Smooth muscle cell (in vitro differentiated cells): ENCODE results near the gene TBC1D21. TPM values are rescaled to one million over a fixed set of nuclear protein-coding genes. Genes with fewer than 3 reads are reported as not detected.

Experiments used
- DNase-seq: peaks from one replicate; lab custom pipeline; 2025; ENCODE audit not compliant: unreplicated experiment; lab: John Stamatoyannopoulos, UW
- H2AFZ ChIP-seq: fragments of 200-600 bp; sonication (generic); 2 replicates; pipeline ENCODE4 v1.6.0; 2016; ENCODE audit warnings: antibody characterized with exemption, low read depth, mild to moderate bottlenecking
- H3F3A ChIP-seq: fragments of 200-600 bp; sonication (generic); 2 replicates; pipeline ENCODE4 v1.6.0; 2017; ENCODE audit warnings: antibody characterized with exemption, low read depth
- H3K27ac ChIP-seq: fragments of 200-600 bp; sonication (generic); 2 replicates; pipeline ENCODE4 v1.5.1; 2016; ENCODE audit warnings: low read depth, mild to moderate bottlenecking
- H3K27me3 ChIP-seq: fragments of 200-600 bp; sonication (generic); 2 replicates; pipeline ENCODE4 v1.6.1; 2016; ENCODE audit warnings: low read depth, mild to moderate bottlenecking
- H3K36me3 ChIP-seq: fragments of 200-600 bp; sonication (generic); 2 replicates; pipeline ENCODE4 v1.5.1; 2016; ENCODE audit warnings: low read depth
- H3K4me1 ChIP-seq: fragments of 200-600 bp; sonication (generic); 2 replicates; pipeline ENCODE4 v1.5.1; 2016; ENCODE audit warnings: low read depth
- H3K4me2 ChIP-seq: fragments of 200-600 bp; sonication (generic); 2 replicates; pipeline ENCODE4 v1.6.0; 2016; ENCODE audit warnings: mild to moderate bottlenecking
- H3K4me3 ChIP-seq: fragments of 200-600 bp; sonication (generic); 2 replicates; pipeline ENCODE4 v1.5.1; 2016; ENCODE audit warnings: mild to moderate bottlenecking
- H3K79me2 ChIP-seq: fragments of 200-600 bp; sonication (generic); 2 replicates; pipeline ENCODE4 v1.6.0; 2016; ENCODE audit warnings: low read depth, mild to moderate bottlenecking
- H3K9ac ChIP-seq: fragments of 200-600 bp; sonication (generic); 2 replicates; pipeline ENCODE4 v1.6.0; 2016; ENCODE audit warnings: low read depth
- H3K9me3 ChIP-seq: fragments of 200-600 bp; sonication (generic); replicated peaks from 2 replicates; pipeline ENCODE4 v1.5.1; 2016; ENCODE audit warnings: low read depth
- H4K20me1 ChIP-seq: fragments of 200-600 bp; sonication (generic); 2 replicates; pipeline ENCODE4 v1.6.0; 2016; ENCODE audit warnings: low read depth
- CTCF ChIP-seq: fragments of 200-600 bp; sonication (generic); IDR thresholded peaks from 2 replicates; pipeline ENCODE4 v1.5.1; 2017; ENCODE audit warnings: borderline replicate concordance, mild to moderate bottlenecking, antibody characterized with exemption; ENCODE audit not compliant: insufficient read depth, poor library complexity, severe bottlenecking
- WGBS: methylation state at CpG from one replicate; pipeline ENCODE4 v1.1.7; 2016; ENCODE audit warnings: low lambda C conversion rate; 5-methylcytosine and 5-hydroxymethylcytosine counted together
- polyA plus RNA-seq: library from polyadenylated mRNA; unstranded; fragments of >200 nt; fragmentation: Nextera tagmentation; extraction: Ambion mirVana; gene quantifications from 2 replicates; pipeline ENCODE4 v1.2.1, GENCODE V29; 2016
- total RNA-seq: library from RNA; depleted of rRNA; stranded (reverse); fragments of >200 nt; gene quantifications from 2 replicates; pipeline ENCODE4 v1.2.3, GENCODE V29; 2014

TBC1D21 gene
- total and polyA plus RNA-seq, 2 experiments from 2014 or later: not detected

- Histone ChIP-seq H3K27ac (no peak overlapping the region), H3K36me3 (no peaks in the 10 kb centered on the region), H3K4me2 (no peak overlapping the region), H3K4me1 (no peaks in the 10 kb centered on the region), H3F3A (no peaks in the 10 kb centered on the region), H3K9me3 (no peaks in the 10 kb centered on the region), H3K27me3 (no peaks in the 10 kb centered on the region), H3K4me3 (no peak overlapping the region), H3K9ac (no peak overlapping the region), H2AFZ (no peak overlapping the region), H3K79me2 (no peaks in the 10 kb centered on the region), H4K20me1 (no peaks in the 10 kb centered on the region)
- TF ChIP-seq CTCF: peak; percentile 91
- DNase-seq: peak; percentile 47
- 28% methylated on average over 7 of the region's 7 CpGs for WGBS
These were observed 34.9 kb downstream of the TBC1D21 start for GRCh38 chr15:73908030-73908821.

GRCh38 chr15:73908822-73909122 lies 35.4 kb downstream of the TBC1D21 start:
- Histone ChIP-seq H3K9me3 (no peaks in the 10 kb centered on the region), H3K9ac (no peak overlapping the region), H4K20me1 (no peaks in the 10 kb centered on the region), H3K79me2 (no peaks in the 10 kb centered on the region), H3K4me1 (no peaks in the 10 kb centered on the region), H3F3A (no peaks in the 10 kb centered on the region), H3K36me3 (no peaks in the 10 kb centered on the region), H3K27ac (no peak overlapping the region), H2AFZ (no peak overlapping the region), H3K27me3 (no peaks in the 10 kb centered on the region), H3K4me3 (no peak overlapping the region), H3K4me2 (no peak overlapping the region)
- TF ChIP-seq CTCF: no peak
- 95% methylated on average over 2 of the region's 2 CpGs for WGBS
- DNase-seq: no peak

- H3K36me3 ChIP-seq: no peaks in the 10 kb centered on the region
- no peak overlapping the region for H2AFZ ChIP-seq
- H4K20me1 ChIP-seq: no peaks in the 10 kb centered on the region
- H3K9ac ChIP-seq: no peak overlapping the region
- no peak overlapping the region for H3K4me3 ChIP-seq
- no peaks in the 10 kb centered on the region for H3K79me2 ChIP-seq
- DNase-seq: no peak
- no peaks in the 10 kb centered on the region for H3K4me1 ChIP-seq
- no peaks in the 10 kb centered on the region for H3K9me3 ChIP-seq
- no peak for TF ChIP-seq CTCF
- no peaks in the 10 kb centered on the region for H3F3A ChIP-seq
- H3K27ac ChIP-seq: no peak overlapping the region
- WGBS: 82% methylated on average over 2 of the region's 2 CpGs
- H3K4me2 ChIP-seq: no peak overlapping the region
- H3K27me3 ChIP-seq: no peaks in the 10 kb centered on the region
These were observed 36.3 kb downstream of the TBC1D21 start for GRCh38 chr15:73909651-73910050.

- Histone ChIP-seq H3K4me2 (no peak overlapping the region), H4K20me1 (no peaks in the 10 kb centered on the region), H3K9me3 (no peaks in the 10 kb centered on the region), H3K27ac (no peak overlapping the region), H3K36me3 (no peaks in the 10 kb centered on the region), H3K79me2 (no peaks in the 10 kb centered on the region), H3K9ac (no peak overlapping the region), H3K27me3 (no peaks in the 10 kb centered on the region), H2AFZ (no peak overlapping the region), H3K4me3 (no peak overlapping the region), H3K4me1 (no peaks in the 10 kb centered on the region), H3F3A (no peaks in the 10 kb centered on the region)
- TF ChIP-seq CTCF: no peak
- 74% methylated on average over 7 of the region's 7 CpGs for WGBS
- no peak for DNase-seq
These were observed 37.3 kb downstream of the TBC1D21 start for GRCh38 chr15:73910522-73911303.
